ENCODE results near the gene PRR15. TPM values are rescaled to one million over a fixed set of nuclear protein-coding genes. Genes with fewer than 3 reads are reported as not detected.

The PRR15 gene
- total RNA-seq, 1 donor from 2014 or later = not detected

DNA sequence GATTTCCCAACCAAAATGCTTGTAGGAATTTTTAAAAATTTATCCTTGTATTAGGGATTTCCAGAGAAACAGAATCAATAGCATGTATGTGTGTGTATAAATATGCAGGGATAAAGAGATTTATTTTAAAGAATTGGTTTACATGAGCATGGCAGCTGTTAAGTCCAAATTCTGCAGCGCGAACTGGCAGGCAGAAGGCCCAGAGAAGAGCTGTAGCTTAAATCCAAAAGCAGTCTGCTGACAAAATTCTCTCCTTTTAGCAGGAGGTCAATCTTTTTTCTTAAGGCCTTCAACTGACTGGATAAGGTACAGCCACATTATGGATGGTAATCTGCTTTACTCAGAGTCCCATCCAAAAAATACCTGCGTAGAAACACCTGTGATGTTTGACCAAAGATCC lies 42.0 kb downstream of the PRR15 start:
- no peaks in the 10 kb centered on the region for H3K9me3 ChIP-seq
- H3K36me3 ChIP-seq = no peaks in the 10 kb centered on the region
- H3K4me1 ChIP-seq = no peaks in the 10 kb centered on the region
- H3K27ac ChIP-seq = no peak overlapping the region
- no peaks in the 10 kb centered on the region for H3K27me3 ChIP-seq
- DNase-seq (ENCODE audit: low spot score in 2 of 2) = no peak
- TF ChIP-seq, protein P1, sequence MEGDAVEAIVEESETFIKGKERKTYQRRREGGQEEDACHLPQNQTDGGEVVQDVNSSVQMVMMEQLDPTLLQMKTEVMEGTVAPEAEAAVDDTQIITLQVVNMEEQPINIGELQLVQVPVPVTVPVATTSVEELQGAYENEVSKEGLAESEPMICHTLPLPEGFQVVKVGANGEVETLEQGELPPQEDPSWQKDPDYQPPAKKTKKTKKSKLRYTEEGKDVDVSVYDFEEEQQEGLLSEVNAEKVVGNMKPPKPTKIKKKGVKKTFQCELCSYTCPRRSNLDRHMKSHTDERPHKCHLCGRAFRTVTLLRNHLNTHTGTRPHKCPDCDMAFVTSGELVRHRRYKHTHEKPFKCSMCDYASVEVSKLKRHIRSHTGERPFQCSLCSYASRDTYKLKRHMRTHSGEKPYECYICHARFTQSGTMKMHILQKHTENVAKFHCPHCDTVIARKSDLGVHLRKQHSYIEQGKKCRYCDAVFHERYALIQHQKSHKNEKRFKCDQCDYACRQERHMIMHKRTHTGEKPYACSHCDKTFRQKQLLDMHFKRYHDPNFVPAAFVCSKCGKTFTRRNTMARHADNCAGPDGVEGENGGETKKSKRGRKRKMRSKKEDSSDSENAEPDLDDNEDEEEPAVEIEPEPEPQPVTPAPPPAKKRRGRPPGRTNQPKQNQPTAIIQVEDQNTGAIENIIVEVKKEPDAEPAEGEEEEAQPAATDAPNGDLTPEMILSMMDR (IDR thresholded peaks at IDR 0.05) = no peak
- H3K4me3 ChIP-seq = no peak overlapping the region
- intact Hi-C loops (cut with DNase I) = no loop called here

DNA sequence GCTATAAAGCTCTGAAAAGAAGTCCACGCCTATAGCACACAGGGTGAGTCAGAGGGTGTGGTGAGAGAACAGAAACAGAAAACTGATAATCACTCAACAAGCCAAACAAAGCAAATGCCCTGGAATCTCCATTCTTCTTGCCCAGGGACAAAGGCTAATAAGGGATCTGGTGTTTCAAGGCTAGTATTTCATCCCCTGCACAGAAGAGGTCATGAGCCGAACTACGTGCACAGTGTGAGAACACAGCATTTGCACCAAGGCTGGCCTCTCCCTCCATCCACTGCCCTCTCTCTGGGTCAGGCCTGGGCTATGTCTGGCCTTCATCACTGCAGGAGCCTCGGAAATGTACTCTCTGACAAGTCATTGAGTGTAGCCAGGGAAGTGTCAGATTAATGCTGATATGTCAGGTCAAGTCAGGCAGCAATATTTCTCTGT lies 42.7 kb downstream of the PRR15 start:
- intact Hi-C loops (cut with DNase I) = no loop called here
- Histone ChIP-seq H3K9me3 (no peaks in the 10 kb centered on the region), H3K27me3 (no peaks in the 10 kb centered on the region), H3K36me3 (no peaks in the 10 kb centered on the region), H3K4me3 (no peak overlapping the region), H3K27ac (no peak overlapping the region), H3K4me1 (no peaks in the 10 kb centered on the region)
- no peak for DNase-seq (ENCODE audit: low spot score in 2 of 2)
- TF ChIP-seq, protein P1 (IDR thresholded peaks at IDR 0.05) = no peak

DNA sequence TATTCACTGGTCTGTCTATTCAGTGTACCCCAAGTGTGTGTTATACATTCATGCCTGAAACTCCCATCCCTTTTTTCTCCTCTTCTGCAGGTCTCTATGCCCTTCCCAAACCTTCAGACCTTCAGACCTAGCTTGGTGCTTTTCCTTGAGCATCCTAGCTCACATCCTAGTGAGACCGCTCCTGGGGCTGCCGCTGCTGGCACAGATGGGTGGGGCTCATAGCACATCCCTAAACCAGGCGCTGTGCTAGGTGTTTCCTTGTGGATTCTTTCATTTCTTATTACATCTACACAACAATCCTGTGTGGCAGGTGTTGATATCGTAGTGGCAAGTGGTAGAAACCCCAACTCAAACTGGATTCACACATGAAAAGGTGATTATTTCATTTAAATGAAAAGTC lies 43.2 kb downstream of the PRR15 start:
- Histone ChIP-seq H3K27ac (no peak overlapping the region), H3K4me1 (no peaks in the 10 kb centered on the region), H3K4me3 (no peak overlapping the region), H3K36me3 (no peaks in the 10 kb centered on the region), H3K9me3 (no peaks in the 10 kb centered on the region), H3K27me3 (no peaks in the 10 kb centered on the region)
- DNase-seq (ENCODE audit: low spot score in 2 of 2) = no peak
- intact Hi-C loops (cut with DNase I) = no loop called here
- TF ChIP-seq, protein P1 (IDR thresholded peaks at IDR 0.05) = no peak

DNA sequence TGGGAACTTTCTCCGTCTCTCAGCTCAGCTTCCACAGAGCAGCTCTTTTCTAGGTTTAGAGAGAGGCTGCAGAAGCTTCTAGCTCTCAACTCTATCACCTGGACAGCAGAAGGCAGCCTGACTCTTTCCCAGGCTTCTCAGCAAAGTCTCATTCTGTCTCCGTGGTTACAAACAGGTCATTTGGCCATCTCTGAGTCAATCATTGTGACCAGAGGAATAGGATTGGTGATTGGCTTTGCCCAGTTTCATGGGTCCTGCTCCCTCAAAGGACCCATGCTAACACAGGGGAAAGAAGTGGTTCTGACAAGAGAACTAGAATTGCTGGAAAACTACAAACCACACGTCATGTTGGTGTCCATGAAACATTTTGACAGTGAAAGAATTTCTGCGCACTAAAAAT lies 43.6 kb downstream of the PRR15 start:
- DNase-seq (ENCODE audit: low spot score in 2 of 2) = no peak
- no peaks in the 10 kb centered on the region for H3K4me1 ChIP-seq
- TF ChIP-seq, protein P1 (IDR thresholded peaks at IDR 0.05) = no peak
- H3K27me3 ChIP-seq = no peaks in the 10 kb centered on the region
- H3K36me3 ChIP-seq = no peaks in the 10 kb centered on the region
- intact Hi-C loops (cut with DNase I) = no loop called here
- H3K9me3 ChIP-seq = no peaks in the 10 kb centered on the region
- H3K4me3 ChIP-seq = no peak overlapping the region
- H3K27ac ChIP-seq = no peak overlapping the region

DNA sequence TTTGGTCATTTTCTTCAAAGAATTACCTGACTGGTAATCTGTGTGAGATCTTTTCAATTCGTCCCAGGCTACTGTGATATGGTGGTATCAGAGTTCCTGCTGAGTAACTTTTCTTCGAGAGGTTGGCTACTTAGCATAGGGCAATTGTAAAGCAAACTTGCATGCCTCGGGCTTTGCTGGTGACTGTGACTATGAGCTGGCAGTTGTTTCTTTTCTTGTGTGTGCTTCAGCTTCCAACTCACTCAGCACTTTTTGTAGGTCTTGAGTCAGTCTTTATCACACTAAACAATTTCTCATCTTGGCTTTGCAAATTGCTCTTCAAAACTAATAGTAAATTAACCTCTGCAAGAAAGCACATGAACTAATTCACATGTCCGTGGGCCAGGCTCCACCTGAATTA lies 44.3 kb downstream of the PRR15 start:
- H3K4me3 ChIP-seq = no peak overlapping the region
- H3K36me3 ChIP-seq = no peaks in the 10 kb centered on the region
- TF ChIP-seq, protein P1 (IDR thresholded peaks at IDR 0.05) = no peak
- no peaks in the 10 kb centered on the region for H3K9me3 ChIP-seq
- no peaks in the 10 kb centered on the region for H3K27me3 ChIP-seq
- no peak for DNase-seq (ENCODE audit: low spot score in 2 of 2)
- no peak overlapping the region for H3K27ac ChIP-seq
- H3K4me1 ChIP-seq = no peaks in the 10 kb centered on the region
- intact Hi-C loops (cut with DNase I) = no loop called here

Measured in ascending aorta (tissue), 2 donors.